Fibroblast of skin of abdomen (primary cell): ENCODE measurements around the gene KRT25. TPM values are rescaled to one million over a fixed set of nuclear protein-coding genes. Genes with fewer than 3 reads are reported as not detected.

Source experiments
- DNase-seq: peaks from one replicate; pipeline ENCODE4 v3.0.0-alpha.2; 2013
- polyA plus RNA-seq, 2 experiments: library from polyadenylated mRNA; unstranded; fragments of 120-200 nt; gene quantifications; one replicate each; pipeline ENCODE4 v1.2.1, GENCODE V29; 2013; ENCODE audit not compliant: insufficient read length in 2 of 2

Gene KRT25
- polyA plus RNA-seq (2013, experiment 1 of 2; ENCODE audit: insufficient read length) = not detected
- not detected for polyA plus RNA-seq (2013, experiment 2 of 2; ENCODE audit: insufficient read length)

GRCh38 chr17:40755231-40755630 lies at the start of gene KRT25:
Gene KRT25, minus strand, starts transcription at chr17:40755331. Its CDS starts 60 bp downstream, at chr17:40755271.
- no peak for DNase-seq

- DNase-seq = peak; percentile 66
Measured at GRCh38 chr17:40803617-40804082, 48.5 kb upstream of the KRT25 start.

GRCh38 chr17:40801157-40801556 lies 46.0 kb upstream of the KRT25 start:
- DNase-seq = no peak

- no peak for DNase-seq
Measured at GRCh38 chr17:40800381-40800780, 45.2 kb upstream of the KRT25 start.

GRCh38 chr17:40799859-40800258 lies 44.7 kb upstream of the KRT25 start, which contains the start of gene KRT28:
Gene KRT28, minus strand, starts transcription at chr17:40799959. Its CDS starts 66 bp downstream, at chr17:40799893.
- DNase-seq = no peak

GRCh38 chr17:40796846-40797245 lies 41.7 kb upstream of the KRT25 start:
- DNase-seq = no peak

- no peak for DNase-seq
Measured at GRCh38 chr17:40795019-40795667, 40.0 kb upstream of the KRT25 start.

GRCh38 chr17:40794466-40794865 lies 39.3 kb upstream of the KRT25 start:
- no peak for DNase-seq

- DNase-seq = no peak
Measured at GRCh38 chr17:40793832-40794231, 38.7 kb upstream of the KRT25 start.

- DNase-seq = peak; percentile 31
Measured at GRCh38 chr17:40791787-40792436, 36.8 kb upstream of the KRT25 start.

GRCh38 chr17:40791111-40791510 lies 36.0 kb upstream of the KRT25 start:
- DNase-seq = no peak

GRCh38 chr17:40782450-40782849 lies 27.3 kb upstream of the KRT25 start, which contains the start of gene KRT27:
Gene KRT27, minus strand, starts transcription at chr17:40782550. Its CDS starts 57 bp downstream, at chr17:40782493.
- no peak for DNase-seq

- DNase-seq = no peak
Measured at GRCh38 chr17:40779181-40779909, 24.2 kb upstream of the KRT25 start.

GRCh38 chr17:40778461-40778860 lies 23.3 kb upstream of the KRT25 start:
- DNase-seq = no peak

- no peak for DNase-seq
Measured at GRCh38 chr17:40777971-40778370, 22.8 kb upstream of the KRT25 start.

- DNase-seq = no peak
Measured at GRCh38 chr17:40777459-40777858, 22.3 kb upstream of the KRT25 start.

- DNase-seq = no peak
Measured at GRCh38 chr17:40775945-40776344, 20.8 kb upstream of the KRT25 start.

- no peak for DNase-seq
Measured at GRCh38 chr17:40772101-40772500, 17.0 kb upstream of the KRT25 start, which contains the start of gene KRT26. Gene KRT26, minus strand, starts transcription at chr17:40772201. Its CDS starts 88 bp downstream, at chr17:40772113.

- DNase-seq = no peak
Measured at GRCh38 chr17:40765657-40766056, 10.5 kb upstream of the KRT25 start.

- DNase-seq = no peak
Measured at GRCh38 chr17:40763752-40764151, 8.6 kb upstream of the KRT25 start.

GRCh38 chr17:40760105-40761016 lies 5.2 kb upstream of the KRT25 start:
- no peak for DNase-seq

GRCh38 chr17:40753804-40754203 lies 1.3 kb downstream of the KRT25 start:
- DNase-seq = no peak
